Neuronal stem cell (in vitro differentiated cells): Measurements from ENCODE around the gene PROZ.

ENCODE experiments used
- DNase-seq: peaks from one replicate; pipeline ENCODE4 v3.0.0-alpha.2; 2013; ENCODE audit warnings: low spot score
- H2AFZ ChIP-seq: one replicate; pipeline ENCODE4 v1.6.1; 2013; ENCODE audit warnings: mild to moderate bottlenecking, low read length, inconsistent platforms
- H2AK5ac ChIP-seq: 2 replicates; pipeline ENCODE4 v1.6.1; 2013; ENCODE audit warnings: low read depth, mild to moderate bottlenecking, inconsistent platforms, low read length, moderate library complexity, mixed read lengths
- H2BK120ac ChIP-seq: 2 replicates; pipeline ENCODE4 v1.6.1; 2013; ENCODE audit warnings: low read depth, mild to moderate bottlenecking, inconsistent platforms, low read length, moderate library complexity, mixed read lengths
- H2BK12ac ChIP-seq: one replicate; pipeline ENCODE4 v1.6.1; 2013; ENCODE audit warnings: low read length, inconsistent platforms
- H2BK15ac ChIP-seq: 2 replicates; pipeline ENCODE4 v1.6.1; 2013; ENCODE audit warnings: mild to moderate bottlenecking, low read length, inconsistent platforms, mixed read lengths
- H2BK5ac ChIP-seq: one replicate; pipeline ENCODE4 v1.6.1; 2013; ENCODE audit warnings: inconsistent platforms, mild to moderate bottlenecking, low read length, moderate library complexity
- H3K14ac ChIP-seq: one replicate; pipeline ENCODE4 v1.6.1; 2013; ENCODE audit warnings: low read length, inconsistent platforms
- H3K18ac ChIP-seq: 2 replicates; pipeline ENCODE4 v1.6.1; 2013; ENCODE audit warnings: low read length, inconsistent platforms
- H3K23ac ChIP-seq: 2 replicates; pipeline ENCODE4 v1.6.1; 2013; ENCODE audit warnings: low read depth, mild to moderate bottlenecking, mixed read lengths, low read length, inconsistent platforms; ENCODE audit not compliant: poor library complexity
- H3K27ac ChIP-seq: replicated peaks from 3 replicates; pipeline ENCODE4 v1.5.1; 2013; ENCODE audit warnings: low read length, inconsistent platforms
- H3K27me3 ChIP-seq, 3 experiments: 2 replicates each; pipeline ENCODE4 v1.6.1; 2013; ENCODE audit warnings: low read length in 3 of 3, mild to moderate bottlenecking in 2 of 3, inconsistent platforms in 1 of 3, low read depth in 1 of 3, mixed read lengths in 1 of 3, moderate library complexity in 1 of 3; ENCODE audit not compliant: control insufficient read depth in 3 of 3, insufficient read depth in 3 of 3
- H3K36me3 ChIP-seq, 2 donors: replicated peaks in 1 of 2; 2 replicates each; pipeline ENCODE4 v1.6.1; 2013; ENCODE audit warnings: low read length in 2 of 2; ENCODE audit not compliant: control insufficient read depth in 2 of 2, insufficient read depth in 2 of 2
- H3K4ac ChIP-seq: 2 replicates; pipeline ENCODE4 v1.6.1; 2013; ENCODE audit warnings: inconsistent platforms, mild to moderate bottlenecking, low read length, moderate library complexity
- H3K4me1 ChIP-seq, 2 donors: 1 replicate in 1 of 2; 2 replicates in 1 of 2; pipeline ENCODE4 v1.6.1; 2013; ENCODE audit warnings: low read length in 2 of 2, low read depth in 1 of 2; ENCODE audit not compliant: control insufficient read depth in 2 of 2, insufficient read depth in 1 of 2
- H3K4me2 ChIP-seq: one replicate; pipeline ENCODE4 v1.6.1; 2013; ENCODE audit warnings: mild to moderate bottlenecking, low read length, inconsistent platforms; ENCODE audit not compliant: insufficient read depth, poor library complexity, severe bottlenecking
- H3K4me3 ChIP-seq, 2 donors: 2 replicates each; pipeline ENCODE4 v1.5.1; 2013; ENCODE audit warnings: low read length in 2 of 2, mild to moderate bottlenecking in 2 of 2, inconsistent platforms in 1 of 2, moderate library complexity in 1 of 2
- H3K79me1 ChIP-seq: one replicate; pipeline ENCODE4 v1.6.1; 2013; ENCODE audit warnings: low read depth, mild to moderate bottlenecking, inconsistent platforms, low read length, moderate library complexity
- H3K9ac ChIP-seq: one replicate; pipeline ENCODE4 v1.6.1; 2013; ENCODE audit warnings: mild to moderate bottlenecking, low read depth, low read length, inconsistent platforms; ENCODE audit not compliant: poor library complexity
- H3K9me3 ChIP-seq, 2 donors: replicated peaks in 1 of 2; 2 replicates each; pipeline versions ENCODE3 to v1.6.1; 2013; ENCODE audit warnings: low read length in 2 of 2, mild to moderate bottlenecking in 2 of 2, inconsistent platforms in 1 of 2, low read depth in 1 of 2, mixed read lengths in 1 of 2, moderate library complexity in 1 of 2; ENCODE audit not compliant: control insufficient read depth in 2 of 2, insufficient read depth in 1 of 2
- H4K8ac ChIP-seq: one replicate; pipeline ENCODE4 v1.6.1; 2013; ENCODE audit warnings: low read depth, mild to moderate bottlenecking, inconsistent platforms, low read length, moderate library complexity
- H4K91ac ChIP-seq: one replicate; pipeline ENCODE4 v1.6.1; 2013; ENCODE audit warnings: low read length, low read depth, mild to moderate bottlenecking, inconsistent platforms; ENCODE audit not compliant: poor library complexity
- WGBS, 2 donors: extraction: QIAGEN DNeasy Blood & Tissue Kit; methylation state at CpG; one replicate each; pipeline ENCODE4 v1.1.7; 2013; ENCODE audit warnings: missing lambda C conversion rate in 2 of 2, mixed read lengths in 1 of 2; ENCODE audit not compliant: insufficient read length in 2 of 2, insufficient replicate concordance in 1 of 2; ENCODE audit errors: extremely low coverage in 2 of 2; 5-methylcytosine and 5-hydroxymethylcytosine counted together

Gene PROZ

GRCh38 chr13:113153810-113154748, 4.4 kb upstream of the PROZ start:
- no peak overlapping the region for H2BK15ac ChIP-seq
- H3K14ac ChIP-seq, result no peak overlapping the region
- H3K9me3 ChIP-seq, result peaks cover 0 to 3% of the 10 kb centered on the region in 2 donors
- H3K18ac ChIP-seq, result no peak overlapping the region
- H3K79me1 ChIP-seq, result no peaks in the 10 kb centered on the region
- no peak overlapping the region for H3K23ac ChIP-seq
- peaks cover 17 to 25% of the 10 kb centered on the region in 2 donors for H3K4me1 ChIP-seq
- no peak overlapping the region for H3K4ac ChIP-seq
- peak overlapping the region; percentile 93 for H2BK120ac ChIP-seq
- no peak overlapping the region for H3K9ac ChIP-seq
- peak; percentile 32 for DNase-seq
- H3K27ac ChIP-seq, result no peak overlapping the region
- peak overlapping the region; percentile 95 for H2AFZ ChIP-seq
- no CpG with 5 or more reads among the region's 76 CpGs for WGBS, 2 donors
- H4K91ac ChIP-seq, result no peak overlapping the region
- no peak overlapping the region for H4K8ac ChIP-seq
- H2AK5ac ChIP-seq, result no peak overlapping the region
- no peaks in the 10 kb centered on the region for H3K36me3 ChIP-seq
- peak overlapping the region; percentile 91 for H3K4me2 ChIP-seq
- H3K4me3 ChIP-seq, result peak overlapping the region in 1 of 2 donors; percentile 42
- peak overlapping the region; percentile 77 for H2BK5ac ChIP-seq
- H2BK12ac ChIP-seq, result no peak overlapping the region
- H3K27me3 ChIP-seq, result peaks cover 0 to 20% (median 19%) of the 10 kb centered on the region in 3 experiments

- H3K36me3 ChIP-seq, result no peaks in the 10 kb centered on the region
- H4K8ac ChIP-seq, result no peak overlapping the region
- peaks cover 0 to 28% (median 20%) of the 10 kb centered on the region in 3 experiments for H3K27me3 ChIP-seq
- H2AK5ac ChIP-seq, result no peak overlapping the region
- no peak overlapping the region for H3K9ac ChIP-seq
- H3K4me1 ChIP-seq, result peaks cover 18 to 27% of the 10 kb centered on the region in 2 donors
- H3K18ac ChIP-seq, result no peak overlapping the region
- no peaks in the 10 kb centered on the region for H3K79me1 ChIP-seq
- H2AFZ ChIP-seq, result no peak overlapping the region
- H3K27ac ChIP-seq, result no peak overlapping the region
- no peak overlapping the region for H2BK12ac ChIP-seq
- no peak overlapping the region for H3K4me2 ChIP-seq
- H2BK120ac ChIP-seq, result no peak overlapping the region
- no CpG with 5 or more reads among the region's 3 CpGs for WGBS, 2 donors
- no peak overlapping the region for H3K14ac ChIP-seq
- no peak overlapping the region for H4K91ac ChIP-seq
- no peak overlapping the region for H3K4me3 ChIP-seq
- H3K23ac ChIP-seq, result no peak overlapping the region
- H3K4ac ChIP-seq, result no peak overlapping the region
- H3K9me3 ChIP-seq, result peaks cover 0 to 3% of the 10 kb centered on the region in 2 donors
- DNase-seq, result no peak
- H2BK5ac ChIP-seq, result no peak overlapping the region
- no peak overlapping the region for H2BK15ac ChIP-seq
These were observed 3.2 kb upstream of the PROZ start for GRCh38 chr13:113155201-113155600.

- Histone ChIP-seq H3K9ac (no peak overlapping the region), H3K27me3 (peaks cover 0 to 37% (median 20%) of the 10 kb centered on the region in 3 experiments), H4K8ac (no peak overlapping the region), H2BK12ac (no peak overlapping the region), H3K9me3 (peaks cover 0 to 3% of the 10 kb centered on the region in 2 donors), H3K36me3 (no peaks in the 10 kb centered on the region), H3K4ac (no peak overlapping the region), H3K14ac (no peak overlapping the region), H3K4me3 (no peak overlapping the region), H3K4me2 (no peak overlapping the region), H3K18ac (no peak overlapping the region), H3K79me1 (no peaks in the 10 kb centered on the region), H2BK120ac (no peak overlapping the region), H2AK5ac (no peak overlapping the region), H4K91ac (no peak overlapping the region), H2BK5ac (no peak overlapping the region), H3K23ac (no peak overlapping the region), H2BK15ac (no peak overlapping the region), H2AFZ (no peak overlapping the region), H3K4me1 (peaks cover 18 to 29% of the 10 kb centered on the region in 2 donors), H3K27ac (no peak overlapping the region)
- no peak for DNase-seq
- no CpG with 5 or more reads among the region's 9 CpGs for WGBS, 2 donors
These were observed 2.3 kb upstream of the PROZ start for GRCh38 chr13:113155982-113156655.
